ENCODE measurements around the gene KAT2B.

The KAT2B gene

DNA sequence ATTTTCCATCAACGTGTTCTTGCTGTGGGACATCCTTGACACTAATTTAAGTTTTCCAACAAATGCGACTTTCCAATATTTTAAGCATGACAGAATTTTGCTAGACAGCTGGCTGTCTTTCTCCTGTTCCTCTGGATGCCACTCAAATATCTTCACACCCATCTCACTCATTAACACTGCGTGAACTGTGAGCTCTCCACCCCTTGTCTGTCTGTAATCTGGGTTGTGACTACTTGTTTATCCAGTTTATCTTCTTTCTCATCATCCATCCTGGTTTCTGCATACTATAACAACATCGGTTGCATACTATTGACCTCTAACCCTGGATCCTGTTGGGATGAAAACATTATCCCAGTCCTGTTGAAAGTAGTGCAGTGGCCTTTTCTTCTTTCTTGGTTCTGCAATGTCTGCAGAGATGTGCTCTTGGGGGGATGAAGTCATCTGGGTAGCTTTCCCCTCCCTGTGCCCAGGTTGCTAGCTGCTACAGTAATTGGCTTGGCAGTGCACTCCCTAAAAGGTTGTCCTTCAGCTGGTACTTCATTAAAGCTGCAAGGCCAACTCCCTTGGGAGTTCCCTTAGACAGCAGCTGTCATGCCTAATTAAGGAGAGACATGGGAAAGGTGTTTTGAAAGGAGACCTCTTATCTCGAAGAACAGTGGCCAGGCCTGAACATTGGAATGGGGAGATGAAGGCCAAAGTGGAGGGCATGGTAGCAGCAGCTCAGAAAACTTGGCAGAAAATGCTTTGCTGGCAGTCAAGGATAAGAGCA is 24.7 kb downstream of the KAT2B start:
- no peak for DNase-seq (ENCODE audit: low read depth)

DNA sequence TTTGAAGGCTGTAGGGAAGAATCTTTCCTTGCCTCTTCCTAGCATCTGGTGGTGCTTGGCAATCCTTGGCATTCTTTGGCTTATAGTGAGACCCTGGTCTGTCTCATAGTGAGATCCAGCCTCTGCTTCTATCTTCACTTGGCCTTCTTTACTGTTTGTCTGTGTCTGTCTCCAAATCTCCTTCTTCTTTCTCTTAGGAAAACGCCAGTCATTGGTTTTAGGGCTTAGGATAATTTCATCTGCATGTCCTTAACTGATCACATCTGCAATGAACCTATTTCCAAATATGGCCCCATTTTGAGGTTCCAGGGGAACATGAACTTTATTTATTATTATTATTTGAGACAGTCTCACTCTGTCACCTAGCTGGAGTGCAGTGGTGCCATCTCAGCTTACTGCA is 25.8 kb downstream of the KAT2B start:
- no peak for DNase-seq (ENCODE audit: low read depth)

DNA sequence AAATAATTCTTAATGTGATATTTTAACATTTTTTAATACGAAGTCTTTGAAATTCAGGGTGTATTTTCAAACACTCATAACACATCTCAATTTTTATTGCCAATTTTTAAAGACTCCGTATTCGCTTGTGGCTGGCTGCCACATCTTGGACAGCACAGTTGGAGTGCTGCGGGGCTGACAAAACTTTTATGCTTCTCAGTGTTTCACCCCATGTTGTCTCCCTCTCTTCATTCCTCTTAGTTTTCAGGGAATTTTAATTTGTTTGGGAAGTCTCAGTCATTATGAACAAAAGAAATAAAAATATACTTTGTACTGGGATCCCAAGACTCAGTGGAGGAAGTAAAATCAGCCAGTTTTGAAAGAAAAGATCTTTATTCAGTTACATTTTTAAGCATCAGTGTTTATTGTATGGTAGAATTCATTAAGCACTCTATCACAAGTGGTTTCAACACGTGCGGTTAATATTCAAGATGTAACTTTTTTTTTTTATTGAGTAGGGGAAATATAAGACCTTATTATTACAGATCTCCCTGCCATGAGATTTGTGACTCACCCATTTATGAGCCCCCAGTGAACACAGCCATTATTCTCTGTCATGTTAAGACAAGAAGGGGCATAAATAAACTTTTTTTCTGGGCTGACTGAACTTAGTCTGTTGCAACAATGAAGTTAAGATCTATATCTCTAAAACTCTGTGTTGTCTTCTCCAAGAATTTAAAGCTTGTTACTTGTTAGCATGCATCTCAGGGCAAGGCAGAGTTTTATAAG is 26.8 kb downstream of the KAT2B start:
- no peak for DNase-seq (ENCODE audit: low read depth)

DNA sequence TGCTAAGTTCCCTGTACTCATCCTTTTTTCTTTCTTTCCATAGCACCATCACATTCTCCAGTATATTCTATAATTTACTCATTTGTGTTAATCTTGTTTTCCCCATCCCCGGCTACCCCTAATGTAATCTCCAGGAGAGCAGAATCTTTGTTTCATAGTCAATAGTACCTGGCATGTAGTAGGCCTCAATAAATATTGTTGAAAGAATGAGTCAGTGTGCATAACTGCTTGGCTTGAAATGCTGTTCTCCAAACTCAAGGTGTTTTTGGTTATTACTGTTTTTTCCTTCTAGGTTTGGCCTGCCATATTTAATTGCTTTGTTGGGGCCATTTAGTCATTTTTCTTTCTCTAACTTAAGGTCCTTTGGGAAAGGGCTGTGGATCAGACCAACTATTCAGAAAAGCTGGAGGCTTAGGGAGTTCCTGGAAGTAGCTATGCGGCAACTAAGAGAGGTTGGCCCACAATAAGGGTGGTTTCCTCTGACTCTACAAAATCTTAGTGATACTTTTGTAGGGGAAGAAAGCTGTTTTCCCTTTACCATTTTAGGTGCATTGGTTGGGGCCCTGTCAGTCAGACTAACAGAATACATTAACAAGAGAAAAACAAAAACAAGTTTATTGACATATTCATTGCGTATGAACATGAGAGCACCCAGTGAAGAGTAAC is 28.4 kb downstream of the KAT2B start:
- DNase-seq (ENCODE audit: low read depth): no peak

DNA sequence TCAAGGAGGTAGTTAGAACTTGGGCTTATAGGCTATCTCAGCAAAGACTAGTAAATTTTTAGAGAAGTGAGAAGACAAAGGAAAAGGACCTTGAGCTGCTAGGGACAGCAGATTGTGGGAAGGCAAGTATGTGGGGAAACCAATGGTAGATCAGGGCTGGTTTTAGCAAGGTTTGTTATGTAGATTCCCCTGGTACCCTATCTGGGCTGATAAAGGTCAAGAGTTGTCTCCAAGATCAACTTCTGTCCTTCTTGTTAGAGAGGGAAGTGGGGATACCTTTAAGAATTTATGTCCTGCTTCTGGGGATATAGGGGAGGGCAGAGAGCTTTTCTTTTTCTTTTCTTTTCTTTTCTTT is 28.9 kb downstream of the KAT2B start:
- no peak for DNase-seq (ENCODE audit: low read depth)

DNA sequence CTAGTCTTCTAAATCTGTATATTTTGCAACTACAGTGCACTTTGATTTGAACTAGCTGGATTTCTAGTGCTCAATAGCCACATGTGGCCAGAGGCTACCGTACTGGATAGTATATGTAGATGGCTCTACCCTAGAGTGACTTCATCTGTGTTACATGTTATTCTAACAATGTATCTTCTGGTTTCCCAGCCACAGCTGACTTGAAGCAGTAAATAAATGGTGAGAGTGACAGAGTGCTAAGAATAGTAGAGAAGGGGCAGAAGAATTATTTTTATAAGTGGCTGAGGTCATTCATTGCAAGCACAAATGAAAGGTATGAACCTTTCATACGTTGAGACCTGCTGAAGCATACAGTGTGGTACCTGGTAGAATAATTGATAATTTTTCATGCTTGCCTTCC is 30.9 kb downstream of the KAT2B start:
- no peak for DNase-seq (ENCODE audit: low read depth)

DNA sequence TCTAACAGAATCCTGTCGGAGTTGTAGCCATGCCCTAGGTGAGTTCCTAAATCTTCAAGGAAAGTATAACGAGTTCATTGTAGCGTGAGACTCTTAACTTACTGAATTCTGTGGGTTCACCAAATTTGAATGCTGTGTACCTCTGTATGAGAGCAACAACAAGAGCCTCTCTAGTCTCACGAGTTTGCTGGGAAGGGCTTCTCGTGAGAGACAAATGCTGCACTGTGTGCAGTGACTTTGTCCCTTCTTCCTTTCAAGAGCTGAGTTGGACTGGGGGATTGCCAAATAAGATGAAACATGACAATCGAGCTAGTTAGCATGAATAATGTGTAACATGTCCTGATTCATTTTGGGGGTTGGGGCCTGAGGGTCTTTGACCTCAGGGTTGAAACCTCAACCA is 32.2 kb downstream of the KAT2B start:
- no peak for DNase-seq (ENCODE audit: low read depth)

DNA sequence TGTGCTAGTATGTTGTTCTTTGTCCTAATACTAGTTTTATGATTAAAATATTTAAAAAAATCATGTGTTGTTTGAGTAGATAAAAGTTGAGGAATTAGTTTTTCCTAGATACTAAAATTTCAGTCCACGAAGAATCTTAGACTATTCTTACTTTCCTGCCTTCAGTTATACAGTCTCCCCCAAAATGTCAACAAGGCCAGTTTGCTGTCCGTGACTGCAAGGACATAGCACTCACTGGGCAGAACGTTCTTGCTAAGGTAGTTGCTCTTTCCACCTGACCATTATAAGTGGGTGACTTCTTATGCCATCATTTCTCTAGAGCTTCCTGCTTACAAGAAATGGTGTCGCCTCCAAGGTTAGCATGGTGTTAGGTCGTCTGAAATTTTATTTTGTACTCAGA is 32.8 kb downstream of the KAT2B start:
- no peak for DNase-seq (ENCODE audit: low read depth)

DNA sequence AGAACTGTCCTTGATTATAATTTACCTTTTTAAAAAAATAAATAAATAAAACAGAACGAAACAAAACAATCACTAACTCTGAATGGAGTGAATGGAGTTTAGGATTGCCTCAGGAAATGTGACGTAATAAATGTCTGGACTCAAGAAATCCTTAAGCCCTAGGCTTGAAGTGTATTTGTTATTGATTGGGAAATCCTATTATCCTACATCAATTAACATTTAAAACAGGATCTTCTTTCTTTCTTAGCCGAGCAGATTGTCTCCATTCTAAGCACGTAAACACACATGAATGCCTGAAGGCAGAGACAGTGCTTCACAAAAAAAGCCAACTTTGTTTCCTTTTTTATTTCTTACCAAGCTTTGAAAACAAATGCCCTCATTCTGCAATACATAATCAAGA is 33.4 kb downstream of the KAT2B start:
- no peak for DNase-seq (ENCODE audit: low read depth)

DNA sequence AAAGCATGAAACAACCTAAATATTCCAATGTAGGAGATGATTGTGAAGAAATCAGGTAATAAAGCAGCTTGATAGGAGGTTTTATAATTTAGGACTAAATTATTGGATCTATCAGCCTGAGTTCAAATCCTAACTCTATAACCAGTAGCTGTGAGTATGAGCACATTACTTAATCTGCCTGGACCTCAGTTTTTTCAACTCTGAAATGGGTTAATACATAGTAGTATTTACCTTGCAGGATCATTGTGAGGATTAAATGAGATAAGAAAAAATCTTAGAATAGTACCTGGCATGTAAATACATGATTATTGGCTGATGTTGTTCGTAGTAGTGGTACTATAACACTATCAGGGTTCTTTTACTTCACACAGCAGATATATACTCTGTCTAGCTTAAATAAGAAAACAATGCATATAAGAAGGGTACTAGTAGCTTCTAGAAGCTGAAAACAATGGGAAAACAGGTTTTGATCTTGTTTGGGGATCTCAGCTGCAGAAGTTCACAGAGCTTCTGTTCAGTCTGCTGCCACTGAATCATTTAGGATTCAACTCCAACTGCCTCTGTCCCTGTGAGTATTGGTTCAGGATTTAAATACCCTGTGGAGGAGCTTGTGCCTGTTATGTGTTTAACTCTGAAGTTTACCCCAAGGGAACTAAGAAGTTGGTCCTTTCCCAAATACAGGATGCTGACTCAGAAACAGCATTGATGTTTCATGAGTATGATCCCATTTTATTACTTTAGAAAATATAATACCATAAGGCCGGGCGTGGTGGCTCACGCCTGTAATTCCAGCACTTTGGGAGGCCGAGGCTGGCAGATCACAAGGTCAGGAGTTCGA is 34.2 kb downstream of the KAT2B start:
- DNase-seq (ENCODE audit: low read depth): no peak

DNA sequence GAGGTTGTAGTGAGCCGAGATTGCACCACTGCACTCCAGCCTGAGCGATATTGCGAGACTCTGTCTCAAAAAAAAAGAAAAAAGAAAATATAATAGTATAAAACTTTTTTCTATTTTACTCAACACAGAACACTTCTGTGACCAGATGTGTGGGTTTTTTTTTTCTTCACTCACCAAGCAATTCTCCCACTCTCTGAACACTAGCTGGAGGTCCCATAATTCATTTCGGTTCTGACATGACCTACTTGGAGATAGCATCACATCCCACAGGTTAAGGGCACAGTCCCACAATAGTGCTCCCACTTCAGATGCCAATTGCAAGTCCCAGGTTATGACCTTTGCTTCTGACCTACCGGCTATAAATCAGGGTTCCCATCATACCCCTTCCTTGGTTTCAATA is 35.0 kb downstream of the KAT2B start:
- DNase-seq (ENCODE audit: low read depth): no peak

DNA sequence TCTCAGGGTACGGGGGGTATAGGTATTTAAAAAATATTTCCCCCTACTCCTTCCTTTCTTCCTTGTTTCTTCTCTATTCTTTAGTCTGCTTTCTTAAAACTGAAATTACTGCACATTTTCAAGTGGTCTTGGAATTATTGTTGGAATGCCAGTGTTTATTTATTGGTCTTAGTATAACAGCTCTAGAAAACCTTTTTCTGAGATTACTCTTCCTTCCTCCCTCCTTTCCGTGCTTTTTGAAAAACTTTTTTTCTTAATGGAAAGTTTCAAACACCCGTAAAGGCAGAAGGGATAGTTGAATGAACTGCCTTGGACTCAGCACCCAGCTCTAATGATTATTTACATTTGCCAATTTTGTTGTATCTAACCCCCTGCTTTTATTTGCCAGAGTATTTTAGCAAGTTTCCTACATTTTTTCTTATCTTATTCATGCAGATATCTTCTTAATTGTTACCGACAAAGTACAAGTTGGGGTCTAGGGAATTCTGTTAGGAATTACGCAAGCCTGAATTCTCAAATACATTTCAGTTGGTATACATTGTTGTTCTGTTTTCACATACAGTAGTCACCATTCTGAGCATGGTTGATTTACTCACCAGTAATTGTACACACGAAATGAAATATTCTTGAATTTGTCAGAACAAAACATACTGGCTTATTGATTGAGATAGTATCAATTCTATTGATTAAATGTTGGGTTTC is 36.2 kb downstream of the KAT2B start:
- DNase-seq (ENCODE audit: low read depth): no peak

DNA sequence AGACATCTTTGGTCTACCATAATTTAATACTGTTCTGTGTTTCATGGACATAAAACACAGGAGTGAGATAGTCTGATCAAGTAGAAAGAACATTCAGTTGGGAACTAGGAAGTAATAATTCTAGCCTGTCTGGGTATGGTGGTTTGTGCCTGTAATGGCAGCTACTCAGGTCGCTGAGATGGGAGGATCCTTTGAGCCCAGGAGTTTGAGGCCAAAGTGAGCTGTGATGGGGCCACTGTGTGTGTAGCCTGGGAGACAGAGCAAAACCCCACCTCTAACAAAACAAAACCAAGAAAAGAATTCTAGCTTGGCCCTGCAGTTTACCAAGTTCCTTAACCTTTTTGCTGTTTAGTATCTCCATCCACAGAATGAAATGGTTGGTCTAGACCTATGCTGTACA is 36.8 kb downstream of the KAT2B start:
- DNase-seq (ENCODE audit: low read depth): no peak

DNA sequence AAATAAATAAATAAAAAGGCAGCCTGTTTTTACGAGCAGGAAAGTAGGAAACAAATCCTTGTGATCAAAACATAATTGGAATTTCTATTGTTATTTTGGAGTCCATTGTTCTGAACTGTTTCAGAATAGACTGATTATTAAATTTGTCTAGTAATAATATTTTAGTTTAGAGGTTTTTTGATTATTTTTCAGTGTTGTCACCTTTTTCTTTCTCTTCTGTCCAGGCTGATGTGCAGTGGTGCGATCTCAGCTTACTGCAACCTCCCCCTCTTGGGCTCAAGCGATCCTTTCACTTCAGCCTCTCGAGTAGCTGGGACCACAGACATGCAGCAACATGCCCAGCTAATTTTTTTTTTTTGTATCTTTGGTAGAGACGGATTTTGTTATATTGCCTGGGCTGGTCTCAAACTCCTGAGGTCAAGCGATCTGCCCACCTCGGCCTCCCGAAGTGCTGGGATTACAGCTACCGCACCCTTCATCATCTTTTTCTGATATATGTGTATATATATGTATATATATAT is 38.0 kb downstream of the KAT2B start:
- no peak for DNase-seq (ENCODE audit: low read depth)

DNA sequence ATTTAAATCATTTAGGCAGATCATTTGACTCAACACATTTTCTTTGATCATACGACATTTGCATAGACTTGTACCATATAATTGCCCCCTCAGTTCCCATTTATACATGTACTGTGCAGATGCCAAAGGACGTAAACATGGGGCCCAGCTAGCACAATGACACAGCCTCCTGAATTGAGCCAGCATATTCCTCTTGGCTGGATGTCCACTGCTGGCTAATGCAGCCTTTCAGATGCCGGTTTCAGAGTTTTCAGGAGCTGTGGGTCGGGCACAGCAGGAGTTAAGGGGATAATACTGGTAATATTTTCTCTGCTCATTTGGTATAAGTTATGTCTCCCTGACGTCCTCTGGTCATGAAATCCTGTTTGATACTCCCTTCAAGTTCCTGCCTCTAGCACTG is 39.4 kb downstream of the KAT2B start:
- DNase-seq (ENCODE audit: low read depth): no peak

DNA sequence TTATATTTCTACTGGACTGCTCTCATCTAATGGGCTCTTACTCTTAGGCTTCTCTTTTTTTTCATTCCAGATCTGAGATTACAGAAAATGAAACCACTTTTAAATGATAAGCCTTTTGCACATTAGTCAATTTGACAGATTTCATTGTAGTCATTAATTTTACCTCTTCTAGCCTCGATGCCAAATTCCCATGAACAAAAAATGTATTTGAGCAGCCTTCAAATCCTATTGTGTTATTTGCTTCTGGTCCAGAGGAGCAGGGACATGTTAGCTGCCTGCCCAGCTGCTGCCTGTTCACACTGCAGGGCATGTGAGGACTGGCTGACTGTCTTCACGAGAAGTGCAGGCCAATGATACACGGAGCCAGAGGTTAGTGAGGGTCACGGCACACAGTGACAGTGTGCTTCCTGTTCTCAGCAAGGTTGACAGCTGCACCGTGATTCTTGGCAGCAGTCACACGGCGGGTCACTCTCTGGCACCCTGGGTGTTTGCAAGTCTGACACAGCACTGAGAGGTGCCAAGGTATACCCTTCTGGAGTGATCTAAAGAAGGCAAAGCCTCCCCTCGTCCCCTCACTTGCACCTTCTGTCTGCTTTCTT is 40.8 kb downstream of the KAT2B start:
- no peak for DNase-seq (ENCODE audit: low read depth)

DNA sequence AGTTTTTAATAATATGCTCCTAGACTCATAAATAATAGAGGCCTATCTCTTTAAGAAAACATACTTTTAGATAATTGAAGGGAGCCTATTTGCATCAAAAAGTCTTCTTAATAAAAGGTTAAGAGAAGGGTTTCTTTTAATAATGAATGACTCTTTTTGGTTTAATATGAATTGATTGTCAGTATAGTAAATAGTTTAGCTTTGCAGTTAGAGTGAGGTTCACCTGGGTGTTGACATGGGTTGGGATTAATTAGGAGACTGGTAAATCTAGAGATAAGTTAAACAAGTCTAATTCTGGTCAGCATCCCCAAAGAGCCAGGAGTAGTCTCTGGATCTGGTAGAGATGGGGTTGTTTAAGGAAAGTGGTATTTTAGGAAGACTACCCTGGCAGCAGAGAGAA is 43.0 kb downstream of the KAT2B start:
- DNase-seq (ENCODE audit: low read depth): no peak

DNA sequence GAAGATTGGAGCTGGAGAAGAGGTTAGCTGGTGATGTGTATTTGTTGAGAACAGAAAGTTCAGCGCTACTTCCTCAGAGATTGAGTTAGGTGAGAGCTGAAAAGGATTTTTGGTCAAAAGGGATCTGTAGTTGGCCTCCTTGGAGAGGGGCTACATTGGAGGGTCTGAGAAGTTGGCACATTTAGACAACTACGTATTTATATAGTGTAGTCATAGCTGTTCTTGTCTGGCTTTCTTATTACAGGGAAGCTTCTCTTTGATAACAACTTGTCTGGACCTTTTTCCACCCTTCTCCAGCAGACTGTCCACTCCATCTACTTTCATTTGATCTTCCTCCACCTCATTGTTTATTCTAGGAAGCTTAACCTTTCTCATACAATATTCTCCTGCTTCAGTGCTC is 43.7 kb downstream of the KAT2B start:
- DNase-seq (ENCODE audit: low read depth): no peak

DNA sequence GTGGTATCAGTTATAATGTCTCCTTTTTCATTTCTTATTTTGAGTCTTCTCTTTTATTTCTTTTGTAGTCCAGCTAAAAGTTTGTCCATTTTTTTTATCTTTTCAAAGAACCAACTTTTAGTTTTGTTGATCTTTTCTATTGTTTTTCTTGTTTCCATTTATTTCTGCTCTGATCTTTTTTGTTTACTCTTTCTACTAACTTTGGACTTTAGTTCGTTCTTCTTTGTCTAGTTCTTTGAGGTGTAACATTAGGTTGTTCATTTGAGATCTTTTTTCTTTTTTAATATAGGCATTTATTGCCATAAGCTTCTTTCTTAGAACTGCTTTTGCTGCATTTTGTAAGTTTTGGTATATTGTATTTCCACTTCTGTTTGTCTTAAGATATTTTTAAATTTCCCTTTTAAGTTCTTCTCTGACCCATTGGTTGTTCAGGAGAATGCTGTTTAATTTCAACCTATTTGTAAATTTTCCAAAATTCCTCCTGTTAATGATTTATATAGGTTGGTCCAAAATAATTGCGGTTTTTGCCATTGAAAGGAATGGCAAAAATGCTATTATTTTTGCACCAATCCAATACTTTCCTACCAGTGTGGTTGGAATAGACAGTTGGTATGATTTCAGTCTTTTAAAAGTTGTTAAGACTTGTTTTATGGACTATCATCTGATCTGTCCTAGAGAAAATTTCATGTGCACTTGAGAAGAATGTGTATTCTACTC is 51.2 kb downstream of the KAT2B start:
- no peak for DNase-seq (ENCODE audit: low read depth)

DNA sequence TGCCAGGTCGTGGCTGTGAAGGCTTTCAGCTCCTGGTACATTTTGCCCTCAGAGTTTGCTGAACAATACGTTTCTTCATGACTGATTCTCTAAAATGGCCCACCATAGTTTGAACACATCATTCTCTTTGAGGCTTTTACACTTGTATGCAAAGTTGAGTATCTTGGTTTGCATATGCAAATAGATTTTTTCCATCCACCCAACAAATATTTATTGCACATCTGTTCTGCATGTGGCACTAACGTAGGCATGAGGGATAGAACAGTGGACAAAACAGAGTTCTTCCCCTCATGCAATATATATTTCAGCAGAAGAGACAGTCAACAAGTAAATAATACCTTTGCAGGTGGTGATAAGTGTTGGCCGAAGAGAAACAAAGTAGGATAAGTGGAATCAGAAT is 55.2 kb downstream of the KAT2B start:
- DNase-seq (ENCODE audit: low read depth): no peak

All from activated T-cell treated with anti-CD3 and anti-CD28 coated beads for 24 hours (primary cell).